Esophagus muscularis mucosa (tissue), 3 donors: ENCODE measurements around the gene CENPO.

Experiments used
- POLR2A ChIP-seq: fragments of 450-650 bp; IDR thresholded peaks from one replicate; pipeline ENCODE4 v1.6.1; 2017; ENCODE audit warnings: antibody characterized with exemption, moderate library complexity, mild to moderate bottlenecking, low read depth
- POLR2AphosphoS5 ChIP-seq, 2 donors: sonication (generic); formaldehyde crosslinking; IDR thresholded peaks; one replicate each; pipeline ENCODE4 v1.6.1; 2017; ENCODE audit warnings: antibody characterized with exemption in 2 of 2
- TF ChIP-seq, protein P1 (sequence below), 3 experiments: fragments of 200-600 bp in 2 of 3; fragments of 450-650 bp in 1 of 3; sonication (generic) in 2 of 3; IDR thresholded peaks; one replicate each; pipeline ENCODE4 v1.5.1; 2017 to 2019; ENCODE audit warnings: antibody characterized with exemption in 3 of 3, mild to moderate bottlenecking in 2 of 3, moderate library complexity in 1 of 3

DNA sequence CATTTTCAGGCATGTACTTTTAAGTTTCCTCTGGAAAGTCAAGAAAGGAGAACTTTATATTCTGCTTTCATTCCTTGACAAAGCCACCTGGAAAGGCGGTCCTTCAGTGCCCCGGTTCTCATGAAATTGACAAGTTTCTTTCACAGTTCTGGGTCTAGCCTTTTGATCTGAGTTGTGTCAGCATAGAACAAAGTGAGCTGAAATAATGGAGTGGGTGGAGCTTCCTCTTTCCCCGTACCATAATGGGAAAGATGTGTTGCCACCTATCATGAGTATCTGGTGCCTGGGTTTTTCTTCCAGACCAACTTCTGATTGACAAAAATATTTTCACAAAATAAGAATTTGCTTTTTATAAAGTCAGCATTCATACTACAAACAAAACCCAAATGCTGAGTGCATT lies 49.3 kb upstream of the CENPO start:
- TF ChIP-seq, protein P1, sequence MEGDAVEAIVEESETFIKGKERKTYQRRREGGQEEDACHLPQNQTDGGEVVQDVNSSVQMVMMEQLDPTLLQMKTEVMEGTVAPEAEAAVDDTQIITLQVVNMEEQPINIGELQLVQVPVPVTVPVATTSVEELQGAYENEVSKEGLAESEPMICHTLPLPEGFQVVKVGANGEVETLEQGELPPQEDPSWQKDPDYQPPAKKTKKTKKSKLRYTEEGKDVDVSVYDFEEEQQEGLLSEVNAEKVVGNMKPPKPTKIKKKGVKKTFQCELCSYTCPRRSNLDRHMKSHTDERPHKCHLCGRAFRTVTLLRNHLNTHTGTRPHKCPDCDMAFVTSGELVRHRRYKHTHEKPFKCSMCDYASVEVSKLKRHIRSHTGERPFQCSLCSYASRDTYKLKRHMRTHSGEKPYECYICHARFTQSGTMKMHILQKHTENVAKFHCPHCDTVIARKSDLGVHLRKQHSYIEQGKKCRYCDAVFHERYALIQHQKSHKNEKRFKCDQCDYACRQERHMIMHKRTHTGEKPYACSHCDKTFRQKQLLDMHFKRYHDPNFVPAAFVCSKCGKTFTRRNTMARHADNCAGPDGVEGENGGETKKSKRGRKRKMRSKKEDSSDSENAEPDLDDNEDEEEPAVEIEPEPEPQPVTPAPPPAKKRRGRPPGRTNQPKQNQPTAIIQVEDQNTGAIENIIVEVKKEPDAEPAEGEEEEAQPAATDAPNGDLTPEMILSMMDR (IDR thresholded peaks at IDR 0.05): no peak
- TF ChIP-seq POLR2A: no peak
- no peak for TF ChIP-seq POLR2AphosphoS5 (IDR thresholded peaks at IDR 0.05)
